ENCODE data around the gene FOXL3.

DNA sequence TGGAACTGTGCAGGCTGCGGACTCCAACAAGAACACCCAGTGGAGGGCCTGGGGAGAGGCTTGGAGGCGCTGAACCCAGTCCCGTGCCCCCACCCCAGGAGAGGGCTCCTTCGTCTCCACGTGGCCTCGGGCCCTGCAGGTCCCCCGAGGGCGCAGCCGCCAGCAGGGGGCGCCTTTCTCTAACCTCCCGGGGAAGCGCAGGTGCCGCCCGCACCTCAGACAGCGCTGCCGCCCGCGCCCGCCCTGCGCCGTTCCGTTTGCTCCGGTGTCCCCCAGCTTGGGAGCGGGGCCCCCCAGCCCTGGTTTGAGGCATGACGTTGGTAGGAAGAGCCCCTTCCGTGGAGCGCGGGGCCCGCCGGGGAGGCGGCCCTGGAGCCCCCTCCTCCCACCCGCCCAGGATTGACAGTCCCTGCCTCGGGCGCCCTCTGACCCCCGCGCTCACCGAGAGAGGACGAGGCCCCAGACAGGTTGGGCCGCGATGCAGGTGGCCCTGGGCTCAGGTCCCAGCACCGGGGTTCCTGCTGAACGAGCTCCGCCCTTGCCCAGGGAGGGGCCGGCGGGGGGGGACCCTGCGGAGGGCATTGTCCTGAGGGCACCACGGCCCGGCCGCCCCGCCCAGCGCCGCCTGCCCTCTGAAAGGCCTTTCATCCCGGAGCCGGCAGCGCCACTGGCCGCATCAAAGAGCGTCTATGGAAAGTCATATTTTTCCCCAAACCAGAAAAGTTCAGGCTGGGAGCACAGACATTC, 42.8 kb downstream of the FOXL3 start:
- TF ChIP-seq, protein P1, sequence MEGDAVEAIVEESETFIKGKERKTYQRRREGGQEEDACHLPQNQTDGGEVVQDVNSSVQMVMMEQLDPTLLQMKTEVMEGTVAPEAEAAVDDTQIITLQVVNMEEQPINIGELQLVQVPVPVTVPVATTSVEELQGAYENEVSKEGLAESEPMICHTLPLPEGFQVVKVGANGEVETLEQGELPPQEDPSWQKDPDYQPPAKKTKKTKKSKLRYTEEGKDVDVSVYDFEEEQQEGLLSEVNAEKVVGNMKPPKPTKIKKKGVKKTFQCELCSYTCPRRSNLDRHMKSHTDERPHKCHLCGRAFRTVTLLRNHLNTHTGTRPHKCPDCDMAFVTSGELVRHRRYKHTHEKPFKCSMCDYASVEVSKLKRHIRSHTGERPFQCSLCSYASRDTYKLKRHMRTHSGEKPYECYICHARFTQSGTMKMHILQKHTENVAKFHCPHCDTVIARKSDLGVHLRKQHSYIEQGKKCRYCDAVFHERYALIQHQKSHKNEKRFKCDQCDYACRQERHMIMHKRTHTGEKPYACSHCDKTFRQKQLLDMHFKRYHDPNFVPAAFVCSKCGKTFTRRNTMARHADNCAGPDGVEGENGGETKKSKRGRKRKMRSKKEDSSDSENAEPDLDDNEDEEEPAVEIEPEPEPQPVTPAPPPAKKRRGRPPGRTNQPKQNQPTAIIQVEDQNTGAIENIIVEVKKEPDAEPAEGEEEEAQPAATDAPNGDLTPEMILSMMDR (IDR thresholded peaks at IDR 0.05 in 4 of 5, conservative IDR thresholded peaks at IDR 0.05 in 1 of 5) = peak; percentile 71 to 96 (median 91)
- TF ChIP-seq POLR2A (IDR thresholded peaks at IDR 0.05) = no peak
